ENCODE results near the gene PRR7.

GRCh38 chr5:177439518-177440053, 7.0 kb upstream of the PRR7 start:
- TF ChIP-seq CTCF (IDR thresholded peaks at IDR 0.05; ENCODE audit: low read length) = no peak
- no peak for TF ChIP-seq EZH2 (IDR thresholded peaks at IDR 0.05; ENCODE audit: borderline replicate concordance, low read length)
